Esophagus squamous epithelium (tissue), 4 donors: ENCODE data around the gene PTH2.

Experiments
- POLR2A ChIP-seq, 4 donors: fragments of 450-650 bp; IDR thresholded peaks; one replicate each; pipeline ENCODE4 v1.6.1; 2017; ENCODE audit warnings: antibody characterized with exemption in 4 of 4, mild to moderate bottlenecking in 4 of 4, moderate library complexity in 3 of 4
- TF ChIP-seq, protein P1 (sequence below), 6 experiments: fragments of 450-650 bp in 4 of 6; fragments of 200-600 bp in 2 of 6; sonication (generic) in 2 of 6; IDR thresholded peaks; one replicate each; pipeline ENCODE4 v1.5.1; 2016 to 2019; ENCODE audit warnings: antibody characterized with exemption in 6 of 6, mild to moderate bottlenecking in 4 of 6, moderate library complexity in 4 of 6

DNA sequence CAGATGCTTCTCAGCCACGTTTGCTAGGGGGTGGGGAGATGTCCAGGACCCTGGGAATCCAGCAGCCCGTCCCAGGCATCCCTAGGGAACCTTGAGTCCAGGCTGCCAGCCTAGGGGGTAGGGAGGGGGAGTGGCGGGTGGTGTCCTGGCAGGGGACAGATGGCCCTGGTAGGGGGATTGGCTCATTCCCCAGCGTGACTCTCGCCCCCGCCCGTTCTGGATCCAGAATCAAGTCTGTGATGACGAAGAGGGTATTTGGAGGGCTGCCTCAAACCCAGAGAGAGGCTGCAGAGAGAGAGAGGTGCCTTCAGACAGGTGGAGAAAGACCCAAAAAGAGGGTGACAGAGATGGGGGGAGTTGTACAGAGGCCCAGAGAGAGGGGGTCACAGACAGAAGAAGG lies 14.0 kb upstream of the PTH2 start:
- TF ChIP-seq, protein P1, sequence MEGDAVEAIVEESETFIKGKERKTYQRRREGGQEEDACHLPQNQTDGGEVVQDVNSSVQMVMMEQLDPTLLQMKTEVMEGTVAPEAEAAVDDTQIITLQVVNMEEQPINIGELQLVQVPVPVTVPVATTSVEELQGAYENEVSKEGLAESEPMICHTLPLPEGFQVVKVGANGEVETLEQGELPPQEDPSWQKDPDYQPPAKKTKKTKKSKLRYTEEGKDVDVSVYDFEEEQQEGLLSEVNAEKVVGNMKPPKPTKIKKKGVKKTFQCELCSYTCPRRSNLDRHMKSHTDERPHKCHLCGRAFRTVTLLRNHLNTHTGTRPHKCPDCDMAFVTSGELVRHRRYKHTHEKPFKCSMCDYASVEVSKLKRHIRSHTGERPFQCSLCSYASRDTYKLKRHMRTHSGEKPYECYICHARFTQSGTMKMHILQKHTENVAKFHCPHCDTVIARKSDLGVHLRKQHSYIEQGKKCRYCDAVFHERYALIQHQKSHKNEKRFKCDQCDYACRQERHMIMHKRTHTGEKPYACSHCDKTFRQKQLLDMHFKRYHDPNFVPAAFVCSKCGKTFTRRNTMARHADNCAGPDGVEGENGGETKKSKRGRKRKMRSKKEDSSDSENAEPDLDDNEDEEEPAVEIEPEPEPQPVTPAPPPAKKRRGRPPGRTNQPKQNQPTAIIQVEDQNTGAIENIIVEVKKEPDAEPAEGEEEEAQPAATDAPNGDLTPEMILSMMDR (IDR thresholded peaks at IDR 0.05): no peak
- TF ChIP-seq POLR2A (IDR thresholded peaks at IDR 0.05): no peak
